Testis (tissue), 3 donors: ENCODE data around the gene C20orf173. TPM values are rescaled to one million over a fixed set of nuclear protein-coding genes. Genes with fewer than 3 reads are reported as not detected.
"Not testable (repeated sequence)": the region's sequence is repeated elsewhere in the genome, so short reads cannot be mapped to it uniquely, and the experiment has no call there.

Experiments
- DNase-seq: peaks from one replicate; pipeline ENCODE4 v3.0.0-alpha.2; 2019
- H3K27ac ChIP-seq, 2 donors: fragments of 200-600 bp; sonication (generic); one replicate each; pipeline ENCODE4 v1.5.1; 2019
- H3K27me3 ChIP-seq: fragments of 200-600 bp; sonication (generic); one replicate; pipeline ENCODE4 v1.5.1; 2019
- H3K36me3 ChIP-seq: fragments of 200-600 bp; sonication (generic); one replicate; pipeline ENCODE4 v1.5.1; 2017; ENCODE audit warnings: low read depth; ENCODE audit errors: missing control alignments
- H3K4me1 ChIP-seq: fragments of 200-600 bp; sonication (generic); one replicate; pipeline ENCODE4 v1.5.1; 2019
- H3K4me3 ChIP-seq, 2 donors: fragments of 200-600 bp; sonication (generic); one replicate each; pipeline ENCODE4 v1.5.1; 2017 to 2019
- H3K9me3 ChIP-seq: fragments of 200-600 bp; sonication (generic); one replicate; pipeline ENCODE4 v1.5.1; 2017
- CTCF ChIP-seq, 3 experiments: fragments of 450-650 bp in 2 of 3; fragments of 200-600 bp in 1 of 3; sonication (generic) in 1 of 3; IDR thresholded peaks; one replicate each; pipeline ENCODE4 v1.5.1; 2016 to 2019; ENCODE audit warnings: antibody characterized with exemption in 3 of 3, mild to moderate bottlenecking in 2 of 3, moderate library complexity in 1 of 3
- POLR2A ChIP-seq: fragments of 450-650 bp; IDR thresholded peaks from one replicate; pipeline ENCODE4 v1.6.1; 2017; ENCODE audit warnings: antibody characterized with exemption, mild to moderate bottlenecking, moderate library complexity
- WGBS, 2 donors: methylation state at CpG; one replicate each; pipeline ENCODE4 v1.1.5; 2018; 5-methylcytosine and 5-hydroxymethylcytosine counted together
- intact Hi-C: fragments of 100-400 bp; cut with DNase I; formaldehyde crosslinking; loops from one replicate; pipeline ENCODE4 v1.15.1; 2023; ENCODE audit warnings: low total_unique reads
- polyA plus RNA-seq: library from polyadenylated mRNA; stranded (reverse); fragments of 350-450 nt; fragmentation: Illumina TruSeq; extraction: RNeasy Lipid Tissue Mini Kit (QIAGEN cat#74804); gene quantifications from one replicate; pipeline ENCODE4 v1.2.3, GENCODE V29; 2014; ENCODE audit warnings: low read depth, low replicate concordance; ENCODE audit not compliant: insufficient read depth
- total RNA-seq, 2 donors: library from RNA; depleted of rRNA; stranded (reverse); fragments of >200 nt; gene quantifications; one replicate each; pipeline ENCODE4 v1.2.3, GENCODE V29; 2016

Gene C20orf173
- total and polyA plus RNA-seq, 3 donors from 2014 or later = 8.5 to 47.2 (median 17.3) TPM

GRCh38 chr20:35539756-35540212 is 10.3 kb upstream of the C20orf173 start:
- intact Hi-C loops = no loop called here
- no peaks in the 10 kb centered on the region for H3K27me3 ChIP-seq
- H3K4me3 ChIP-seq = no peak overlapping the region
- peak; percentile 75 for DNase-seq
- H3K9me3 ChIP-seq = no peaks in the 10 kb centered on the region
- WGBS, 2 donors = 40 to 43% methylated on average over 10 to 11 of the region's 11 CpGs
- TF ChIP-seq CTCF (IDR thresholded peaks at IDR 0.05) = no peak
- no peak for TF ChIP-seq POLR2A
- no peaks in the 10 kb centered on the region for H3K36me3 ChIP-seq
- H3K4me1 ChIP-seq = peaks cover 12% of the 10 kb centered on the region
- H3K27ac ChIP-seq = no peak overlapping the region

- WGBS, 2 donors = 89% methylated on average over 12 of the region's 12 CpGs
- Histone ChIP-seq H3K9me3 (no peaks in the 10 kb centered on the region), H3K36me3 (no peaks in the 10 kb centered on the region), H3K4me3 (no peak overlapping the region), H3K27me3 (no peaks in the 10 kb centered on the region), H3K27ac (no peak overlapping the region), H3K4me1 (no peaks in the 10 kb centered on the region)
- DNase-seq = no peak
- no peak for TF ChIP-seq POLR2A
- intact Hi-C loops = no loop called here
Observed at GRCh38 chr20:35527122-35527769, 2.2 kb downstream of the C20orf173 start.

- TF ChIP-seq CTCF (IDR thresholded peaks at IDR 0.05) = no peak
- no peak for TF ChIP-seq POLR2A
- Histone ChIP-seq H3K4me1 (no peaks in the 10 kb centered on the region), H3K9me3 (no peaks in the 10 kb centered on the region), H3K27ac (no peak overlapping the region), H3K36me3 (no peaks in the 10 kb centered on the region), H3K27me3 (no peaks in the 10 kb centered on the region), H3K4me3 (no peak overlapping the region)
- no peak for DNase-seq
- WGBS, 2 donors = 89 to 96% methylated on average over 1 of the region's 1 CpG
- intact Hi-C loops = no loop called here
Observed at GRCh38 chr20:35525639-35526038, 3.8 kb downstream of the C20orf173 start.

GRCh38 chr20:35523298-35523888 is 6.1 kb downstream of the C20orf173 start:
- no peak overlapping the region for H3K27ac ChIP-seq
- H3K4me3 ChIP-seq = no peak overlapping the region
- intact Hi-C loops = no loop called here
- H3K27me3 ChIP-seq = no peaks in the 10 kb centered on the region
- H3K4me1 ChIP-seq = no peaks in the 10 kb centered on the region
- no peaks in the 10 kb centered on the region for H3K36me3 ChIP-seq
- no peak for DNase-seq
- no peak for TF ChIP-seq POLR2A
- TF ChIP-seq CTCF (IDR thresholded peaks at IDR 0.05) = peak in 2 of 3 experiments; percentile 24 to 43
- WGBS, 2 donors = 78 to 81% methylated on average over 6 of the region's 6 CpGs
- H3K9me3 ChIP-seq = no peaks in the 10 kb centered on the region

- no peaks in the 10 kb centered on the region for H3K27me3 ChIP-seq
- H3K4me3 ChIP-seq = no peak overlapping the region
- intact Hi-C loops = no loop called here
- no peak overlapping the region for H3K27ac ChIP-seq
- WGBS, 2 donors = 88 to 90% methylated on average over 9 of the region's 9 CpGs
- no peaks in the 10 kb centered on the region for H3K9me3 ChIP-seq
- H3K4me1 ChIP-seq = no peaks in the 10 kb centered on the region
- no peaks in the 10 kb centered on the region for H3K36me3 ChIP-seq
- no peak for TF ChIP-seq POLR2A
- no peak for TF ChIP-seq CTCF (IDR thresholded peaks at IDR 0.05)
- no peak for DNase-seq
Observed at GRCh38 chr20:35518955-35519354, 10.5 kb downstream of the C20orf173 start.

- not testable (repeated sequence) for DNase-seq, H3K4me3 ChIP-seq
- WGBS, 2 donors = 75 to 92% methylated on average over 5 of the region's 5 CpGs
Observed at GRCh38 chr20:35517767-35518166, 11.7 kb downstream of the C20orf173 start.

More at GRCh38 chr20:35517767-35518166, 11.7 kb downstream of the C20orf173 start:
- H3K27me3 ChIP-seq, H3K4me1 ChIP-seq, H3K27ac ChIP-seq, H3K36me3 ChIP-seq, H3K9me3 ChIP-seq, intact Hi-C loops: not testable (repeated sequence)
